GM18505 (cell line): ENCODE measurements around the gene XKR8.
"Not testable (repeated sequence)": the region's sequence is repeated elsewhere in the genome, so short reads cannot be mapped to it uniquely, and the experiment has no call there.

Experiments
- ATAC-seq: cut with Tn5 transposase; IDR thresholded peaks from one replicate; pipeline ENCODE4 v1.9.1; 2021; ENCODE audit not compliant: unreplicated experiment
- POLR2A ChIP-seq: IDR thresholded peaks from 4 replicates; pipeline ENCODE4 v1.6.1; 2011; ENCODE audit warnings: borderline replicate concordance; ENCODE audit not compliant: insufficient read depth, insufficient read length; ENCODE audit errors: extremely low read depth

The XKR8 gene

DNA sequence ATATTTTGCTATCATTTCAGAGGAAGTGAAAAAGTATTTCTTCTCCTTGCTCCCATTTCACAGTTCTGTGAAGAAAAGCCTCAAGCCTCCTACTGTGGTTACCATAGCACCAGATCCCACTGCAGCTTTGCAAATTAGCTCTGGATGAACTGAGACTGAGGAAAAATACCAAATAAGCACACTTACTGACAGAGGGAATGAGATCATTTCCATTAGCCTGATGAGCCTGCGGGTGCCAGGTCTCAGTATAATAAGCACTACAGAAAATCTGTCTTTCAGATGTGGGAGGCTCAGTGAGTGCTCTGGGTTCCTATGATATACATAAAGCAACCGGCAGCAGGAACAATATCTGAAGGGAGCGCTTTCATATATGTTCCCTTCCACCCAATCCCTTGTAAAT is 21.4 kb downstream of the XKR8 start:
- no peak for TF ChIP-seq POLR2A
- no peak for ATAC-seq

DNA sequence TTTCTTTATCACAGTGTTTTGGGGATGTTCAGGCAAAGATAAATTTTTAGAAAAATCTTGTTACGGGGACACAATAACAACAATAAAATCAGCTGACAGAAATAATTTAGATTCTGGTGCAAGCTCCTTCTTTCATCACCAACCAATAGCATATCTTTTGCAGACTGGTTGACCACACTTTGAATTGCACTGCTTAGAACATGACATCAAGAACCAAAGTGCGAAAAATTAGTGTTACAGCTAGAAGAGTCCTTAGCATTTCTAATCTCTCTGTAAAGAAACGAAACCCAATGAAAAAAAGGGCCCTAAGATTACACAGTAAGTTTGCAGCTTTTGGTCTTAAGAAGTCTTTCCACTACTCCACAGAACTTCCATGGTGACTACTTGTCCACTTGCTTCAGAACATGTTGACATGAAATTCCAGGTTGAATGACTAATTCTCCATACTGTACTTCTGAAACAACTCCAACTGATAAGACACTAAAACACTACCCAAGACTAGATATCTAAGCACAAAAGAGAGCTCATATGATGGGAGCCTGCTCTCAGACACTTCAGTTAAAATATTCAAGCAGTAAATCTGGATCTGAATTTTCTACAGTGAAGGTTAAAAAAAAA is 31.3 kb downstream of the XKR8 start:
- no peak for ATAC-seq
- no peak for TF ChIP-seq POLR2A

GRCh38 chr1:27992276-27992675 is 32.5 kb downstream of the XKR8 start:
- no peak for TF ChIP-seq POLR2A
- ATAC-seq = no peak

DNA sequence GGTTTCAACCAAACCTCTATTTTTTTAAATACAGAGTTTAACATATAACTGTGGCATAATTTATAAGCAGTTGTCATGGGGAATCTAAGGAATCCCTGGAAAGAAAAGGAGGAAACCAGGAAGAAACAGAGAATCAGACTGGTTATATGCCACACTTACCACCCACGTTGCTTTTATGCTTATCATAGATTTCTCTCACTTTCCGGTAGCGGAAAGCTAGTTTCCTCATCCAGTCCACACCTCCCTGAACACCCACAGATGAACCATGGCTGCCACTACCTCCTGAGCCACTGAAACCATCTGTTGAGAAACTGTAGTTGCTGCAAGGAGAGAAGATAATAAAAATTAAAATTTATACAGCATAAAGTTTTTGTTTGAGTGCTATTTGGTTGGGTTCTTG is 33.5 kb downstream of the XKR8 start:
- no peak for TF ChIP-seq POLR2A
- no peak for ATAC-seq

- TF ChIP-seq POLR2A = no peak
- ATAC-seq = no peak
These were observed 34.3 kb downstream of the XKR8 start for GRCh38 chr1:27994060-27994459.

DNA sequence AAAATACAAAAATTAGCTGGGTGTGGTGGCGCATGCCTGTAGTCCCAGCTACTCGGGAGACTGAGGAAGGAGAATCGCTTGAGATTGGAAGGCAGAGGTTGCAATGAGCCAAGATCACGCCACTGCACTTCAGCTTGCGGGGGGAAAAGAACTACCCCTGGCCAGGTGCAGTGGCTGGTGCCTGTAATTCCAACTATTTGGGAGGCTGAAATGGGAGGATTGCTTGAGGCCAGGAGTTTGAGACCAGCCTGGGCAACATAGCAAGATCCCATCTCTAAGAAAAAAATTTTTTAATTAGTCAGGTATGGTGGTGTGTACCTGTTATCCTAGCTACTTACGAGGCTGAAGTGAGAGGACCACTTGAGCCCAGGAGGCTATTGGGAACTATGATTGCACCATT is 34.8 kb downstream of the XKR8 start:
- not testable (repeated sequence) for ATAC-seq

GRCh38 chr1:27999055-27999454 is 39.3 kb downstream of the XKR8 start:
- no peak for ATAC-seq
- no peak for TF ChIP-seq POLR2A

DNA sequence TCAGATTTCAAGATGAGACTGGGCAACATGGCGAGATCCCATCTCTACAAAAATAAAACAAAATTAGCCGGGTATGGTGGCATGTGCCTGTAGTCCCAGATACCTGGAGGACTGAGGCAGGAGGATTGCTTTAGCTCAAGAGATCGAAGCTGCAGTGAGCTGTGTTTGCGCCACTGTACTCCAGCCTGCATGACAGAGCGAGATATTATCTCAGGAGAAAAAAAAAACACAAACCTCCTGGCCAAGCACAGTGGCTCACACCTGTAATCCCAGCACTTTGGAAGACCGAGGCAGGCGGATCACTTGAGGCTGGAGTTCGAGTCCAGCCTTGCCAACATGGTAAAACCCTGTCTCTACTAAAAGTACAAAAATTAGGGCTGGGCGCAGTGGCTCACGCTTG is 42.8 kb downstream of the XKR8 start:
- no peak for ATAC-seq
- no peak for TF ChIP-seq POLR2A

- ATAC-seq = not testable (repeated sequence)
These were observed 43.3 kb downstream of the XKR8 start for GRCh38 chr1:28003117-28003516.

DNA sequence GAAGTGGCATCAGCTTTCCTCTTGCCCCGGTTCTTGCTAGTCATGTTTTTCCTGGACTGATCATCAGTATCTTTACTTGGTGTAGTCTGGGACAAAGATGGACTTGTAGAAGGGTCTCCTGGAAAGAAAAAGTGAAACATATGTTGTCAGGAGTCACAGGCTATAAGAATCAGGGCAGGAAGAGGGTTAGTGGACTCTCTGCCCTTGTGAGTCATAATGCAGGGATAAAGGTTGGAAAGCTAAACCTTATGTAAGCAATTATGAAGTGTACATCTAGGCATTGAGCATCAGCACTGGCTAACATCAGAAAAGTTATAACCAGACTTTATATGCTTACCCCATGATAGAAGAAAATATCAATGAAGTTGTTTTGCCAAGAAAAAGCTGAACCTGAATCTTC is 51.2 kb downstream of the XKR8 start:
- ATAC-seq = no peak

More for the DNA sequence above, 51.2 kb downstream of the XKR8 start:
- no peak for TF ChIP-seq POLR2A
